Thyroid gland (tissue), 4 donors: ENCODE data around the gene HEMK1. TPM values are rescaled to one million over a fixed set of nuclear protein-coding genes. Genes with fewer than 3 reads are reported as not detected.

Experiments
- DNase-seq, 2 donors: peaks; one replicate each; pipeline ENCODE4 v3.0.0-alpha.2; 2019
- H3K27ac ChIP-seq, 3 donors: fragments of 200-600 bp; sonication (generic); 1 replicate in 2 of 3; 2 replicates in 1 of 3; pipeline ENCODE4 v1.5.1; 2016 to 2019; ENCODE audit warnings: mild to moderate bottlenecking in 1 of 3, moderate library complexity in 1 of 3
- H3K27me3 ChIP-seq: fragments of 200-600 bp; sonication (generic); one replicate; pipeline ENCODE4 v1.5.1; 2019
- H3K36me3 ChIP-seq, 2 donors: fragments of 200-600 bp; sonication (generic); one replicate each; pipeline ENCODE4 v1.5.1; 2016 to 2019
- H3K4me1 ChIP-seq, 2 donors: fragments of 200-600 bp; sonication (generic); one replicate each; pipeline ENCODE4 v1.5.1; 2017 to 2019
- H3K4me3 ChIP-seq, 3 donors: fragments of 200-600 bp; sonication (generic); replicated peaks in 1 of 3; 1 replicate in 2 of 3; 2 replicates in 1 of 3; pipeline ENCODE4 v1.5.1; 2016; ENCODE audit warnings: mild to moderate bottlenecking in 1 of 3
- H3K9me3 ChIP-seq: fragments of 200-600 bp; sonication (generic); one replicate; pipeline ENCODE4 v1.5.1; 2017
- CTCF ChIP-seq, 6 experiments: fragments of 200-600 bp in 3 of 6; fragments of 450-650 bp in 3 of 6; sonication (generic) in 3 of 6; IDR thresholded peaks; one replicate each; pipeline ENCODE4 v1.5.1; 2016 to 2019; ENCODE audit warnings: antibody characterized with exemption in 6 of 6, mild to moderate bottlenecking in 2 of 6, inconsistent platforms in 1 of 6, moderate library complexity in 1 of 6
- POLR2A ChIP-seq, 2 donors: fragments of 450-650 bp; IDR thresholded peaks; one replicate each; pipeline ENCODE4 v1.6.1; 2017; ENCODE audit warnings: antibody characterized with exemption in 2 of 2, mild to moderate bottlenecking in 2 of 2, moderate library complexity in 1 of 2
- WGBS, 2 donors: methylation state at CpG; one replicate each; pipeline ENCODE4 v1.1.5; 2017; 5-methylcytosine and 5-hydroxymethylcytosine counted together
- intact Hi-C: fragments of 100-400 bp; cut with DNase I; formaldehyde crosslinking; loops from one replicate; pipeline ENCODE4 v1.15.1; 2023
- total RNA-seq, 4 donors: library from RNA; depleted of rRNA; stranded (reverse); fragments of >200 nt; gene quantifications; one replicate each; pipeline ENCODE4 v1.2.3, GENCODE V29; 2016

Gene HEMK1
- total RNA-seq, 4 donors from 2014 or later, result 13.9 to 20.8 (median 17.6) TPM

DNA sequence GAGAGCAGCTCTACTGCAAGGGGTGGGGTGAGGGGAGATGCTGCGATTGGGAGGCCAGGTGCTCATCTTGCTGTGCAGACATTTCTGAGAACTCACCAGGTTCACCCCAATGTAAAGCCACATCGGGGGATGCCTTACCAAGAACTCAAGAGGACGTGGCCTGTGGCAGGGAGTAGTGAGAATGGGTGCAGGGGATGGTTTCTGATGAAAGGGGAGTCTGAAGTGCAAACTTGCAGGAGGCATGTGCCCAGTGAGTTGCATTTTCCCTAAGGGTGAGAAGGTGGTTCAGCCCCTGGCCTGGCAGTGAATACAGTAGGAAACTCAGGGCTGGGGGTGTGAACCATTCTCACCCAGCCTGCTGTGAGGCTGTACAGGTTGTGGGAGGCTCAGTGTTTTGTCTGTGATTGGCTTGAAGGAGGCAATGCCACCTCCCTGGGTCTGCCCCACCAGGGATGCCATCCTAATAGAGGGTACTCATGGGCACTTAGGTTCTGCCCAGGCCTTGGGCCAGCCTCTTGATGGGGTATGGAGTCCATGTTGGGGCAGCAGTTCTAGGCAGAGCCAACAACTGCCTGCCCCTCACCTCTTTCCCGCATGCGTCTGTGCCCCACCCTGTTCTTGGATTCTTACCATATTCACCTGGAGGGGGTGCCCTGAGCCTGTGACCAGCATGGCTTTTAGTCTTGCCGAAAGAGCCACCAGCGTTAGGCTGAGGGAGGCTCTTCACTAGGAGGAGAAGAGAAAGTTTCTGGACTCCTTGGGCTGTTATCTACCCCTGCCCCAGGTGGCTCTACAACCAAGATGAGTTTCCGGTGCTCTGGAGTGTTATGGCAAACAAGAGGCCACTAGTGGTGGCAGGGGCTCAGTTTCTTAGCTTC, 4.5 kb downstream of the HEMK1 start:
- Histone ChIP-seq H3K4me1 (peaks cover 8 to 30% of the 10 kb centered on the region in 2 donors), H3K9me3 (no peaks in the 10 kb centered on the region), H3K4me3 (no peak overlapping the region), H3K27me3 (no peaks in the 10 kb centered on the region), H3K27ac (peak overlapping the region; percentile 10 to 41 (median 41)), H3K36me3 (peaks cover 0 to 4% of the 10 kb centered on the region in 2 donors)
- DNase-seq, result peak in 1 of 2 donors; percentile 42
- WGBS, 2 donors, result 78 to 80% methylated on average over 8 of the region's 8 CpGs
- TF ChIP-seq CTCF (IDR thresholded peaks at IDR 0.05) (no peak), POLR2A (IDR thresholded peaks at IDR 0.05) (no peak)
- intact Hi-C loops, result no loop called here

- WGBS, 2 donors, result 100% methylated on average over 1 of the region's 1 CpG; no CpG with 5 or more reads in 1 of the 2 donors
- H3K9me3 ChIP-seq, result no peaks in the 10 kb centered on the region
- no peaks in the 10 kb centered on the region for H3K27me3 ChIP-seq
- TF ChIP-seq CTCF (IDR thresholded peaks at IDR 0.05), result no peak
- TF ChIP-seq POLR2A (IDR thresholded peaks at IDR 0.05), result no peak
- no peak for DNase-seq
- peaks cover 8 to 30% of the 10 kb centered on the region in 2 donors for H3K4me1 ChIP-seq
- peaks cover 0 to 4% of the 10 kb centered on the region in 2 donors for H3K36me3 ChIP-seq
- H3K27ac ChIP-seq, result peak overlapping the region in 2 of 3 donors; percentile 41
- intact Hi-C loops, result no loop called here
- H3K4me3 ChIP-seq, result no peak overlapping the region
Observed at GRCh38 chr3:50574444-50574831, 5.1 kb downstream of the HEMK1 start.

GRCh38 chr3:50575372-50575771, 6.0 kb downstream of the HEMK1 start:
- intact Hi-C loops, result no loop called here
- Histone ChIP-seq H3K36me3 (peaks cover 0 to 4% of the 10 kb centered on the region in 2 donors), H3K27me3 (no peaks in the 10 kb centered on the region), H3K9me3 (no peaks in the 10 kb centered on the region), H3K4me1 (peaks cover 2 to 24% of the 10 kb centered on the region in 2 donors), H3K4me3 (no peak overlapping the region), H3K27ac (peak overlapping the region in 2 of 3 donors; percentile 8 to 13)
- TF ChIP-seq CTCF (IDR thresholded peaks at IDR 0.05), result no peak
- no peak for TF ChIP-seq POLR2A (IDR thresholded peaks at IDR 0.05)
- no peak for DNase-seq
- 89 to 94% methylated on average over 6 of the region's 6 CpGs for WGBS, 2 donors

- H3K27ac ChIP-seq, result peak overlapping the region in 2 of 3 donors; percentile 5 to 17
- 73 to 95% methylated on average over 2 of the region's 2 CpGs for WGBS, 2 donors
- no peak for DNase-seq
- H3K36me3 ChIP-seq, result peaks cover 0 to 4% of the 10 kb centered on the region in 2 donors
- no peaks in the 10 kb centered on the region for H3K27me3 ChIP-seq
- intact Hi-C loops, result no loop called here
- H3K4me3 ChIP-seq, result no peak overlapping the region
- peaks cover 15 to 29% of the 10 kb centered on the region in 2 donors for H3K4me1 ChIP-seq
- H3K9me3 ChIP-seq, result no peaks in the 10 kb centered on the region
- no peak for TF ChIP-seq POLR2A (IDR thresholded peaks at IDR 0.05)
- no peak for TF ChIP-seq CTCF (IDR thresholded peaks at IDR 0.05)
Observed at GRCh38 chr3:50577348-50577747, 8.0 kb downstream of the HEMK1 start.
